Esophagus squamous epithelium (tissue), 4 donors: ENCODE results near the gene CYP4X1.

Experiments used
- POLR2A ChIP-seq, 4 donors: fragments of 450-650 bp; IDR thresholded peaks; one replicate each; pipeline ENCODE4 v1.6.1; 2017; ENCODE audit warnings: antibody characterized with exemption in 4 of 4, mild to moderate bottlenecking in 4 of 4, moderate library complexity in 3 of 4
- TF ChIP-seq, protein P1 (sequence below), 6 experiments: fragments of 450-650 bp in 4 of 6; fragments of 200-600 bp in 2 of 6; sonication (generic) in 2 of 6; IDR thresholded peaks; one replicate each; pipeline ENCODE4 v1.5.1; 2016 to 2019; ENCODE audit warnings: antibody characterized with exemption in 6 of 6, mild to moderate bottlenecking in 4 of 6, moderate library complexity in 4 of 6

DNA sequence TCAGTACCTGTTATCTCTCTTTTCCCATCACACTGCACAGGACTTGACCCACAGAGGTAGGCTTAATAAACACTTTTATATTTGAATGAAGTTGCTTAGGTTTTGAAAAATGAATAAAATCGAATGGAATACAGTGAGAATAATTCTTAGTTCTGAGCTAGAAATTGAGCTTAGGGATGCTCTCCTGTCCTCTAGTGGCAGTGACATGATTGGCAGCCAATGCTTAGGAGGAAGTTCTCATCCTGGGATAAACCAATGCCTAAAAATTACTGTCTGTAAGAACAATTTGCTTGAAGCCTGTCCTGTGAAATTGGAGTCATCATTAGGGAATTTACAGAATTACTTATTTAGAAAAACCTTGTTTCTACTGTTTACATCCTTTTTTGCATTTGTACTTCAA is 21.3 kb upstream of the CYP4X1 start:
- TF ChIP-seq POLR2A (IDR thresholded peaks at IDR 0.05): no peak
- TF ChIP-seq, protein P1, sequence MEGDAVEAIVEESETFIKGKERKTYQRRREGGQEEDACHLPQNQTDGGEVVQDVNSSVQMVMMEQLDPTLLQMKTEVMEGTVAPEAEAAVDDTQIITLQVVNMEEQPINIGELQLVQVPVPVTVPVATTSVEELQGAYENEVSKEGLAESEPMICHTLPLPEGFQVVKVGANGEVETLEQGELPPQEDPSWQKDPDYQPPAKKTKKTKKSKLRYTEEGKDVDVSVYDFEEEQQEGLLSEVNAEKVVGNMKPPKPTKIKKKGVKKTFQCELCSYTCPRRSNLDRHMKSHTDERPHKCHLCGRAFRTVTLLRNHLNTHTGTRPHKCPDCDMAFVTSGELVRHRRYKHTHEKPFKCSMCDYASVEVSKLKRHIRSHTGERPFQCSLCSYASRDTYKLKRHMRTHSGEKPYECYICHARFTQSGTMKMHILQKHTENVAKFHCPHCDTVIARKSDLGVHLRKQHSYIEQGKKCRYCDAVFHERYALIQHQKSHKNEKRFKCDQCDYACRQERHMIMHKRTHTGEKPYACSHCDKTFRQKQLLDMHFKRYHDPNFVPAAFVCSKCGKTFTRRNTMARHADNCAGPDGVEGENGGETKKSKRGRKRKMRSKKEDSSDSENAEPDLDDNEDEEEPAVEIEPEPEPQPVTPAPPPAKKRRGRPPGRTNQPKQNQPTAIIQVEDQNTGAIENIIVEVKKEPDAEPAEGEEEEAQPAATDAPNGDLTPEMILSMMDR (IDR thresholded peaks at IDR 0.05): peak in 5 of 6 experiments; percentile 10 to 64 (median 42)
